ENCODE data around the gene RMC1. TPM values are rescaled to one million over a fixed set of nuclear protein-coding genes. Genes with fewer than 3 reads are reported as not detected.
A peak's percentile ranks its signal among the peaks of the same experiment; 100 is the strongest.

RMC1 gene
- total and polyA plus RNA-seq, 4 donors: 15.6 to 24.7 (median 20.8) TPM

- Histone ChIP-seq H3K4me3 (ENCODE audit: low read depth in 1 of 3, low read length in 3 of 3) (peak overlapping the region; percentile 74 to 98 (median 79)), H3K9ac (ENCODE audit: low read depth in 1 of 2, low read length in 2 of 2) (peak overlapping the region; percentile 68 to 81), H3K9me3 (ENCODE audit: control insufficient read depth in 4 of 4, low read length in 3 of 4) (no peaks in the 10 kb centered on the region), H3K36me3 (ENCODE audit: control insufficient read depth in 4 of 4, insufficient read depth in 3 of 4, low read depth in 1 of 4, low read length in 3 of 4) (peaks cover 0 to 9% (median 2%) of the 10 kb centered on the region in 4 donors), H3K4me1 (ENCODE audit: control insufficient read depth in 4 of 4, insufficient read depth in 4 of 4, low read length in 3 of 4) (peaks cover 0 to 23% (median 14%) of the 10 kb centered on the region in 4 donors), H3K27ac (ENCODE audit: low read depth in 1 of 2, low read length in 2 of 2) (peak overlapping the region; percentile 79 to 89), H3K27me3 (ENCODE audit: control insufficient read depth in 4 of 4, insufficient read depth in 4 of 4, low read length in 3 of 4) (no peaks in the 10 kb centered on the region)
- no peak for DNase-seq (ENCODE audit: low spot score)
- WGBS: 1% methylated on average over 21 of the region's 21 CpGs
- TF ChIP-seq RAD21 (IDR thresholded peaks at IDR 0.05) (no peak), YY1 (IDR thresholded peaks at IDR 0.05) (no peak), HNF4G (IDR thresholded peaks at IDR 0.05) (no peak), JUND (IDR thresholded peaks at IDR 0.05) (no peak), FOXA1 (IDR thresholded peaks at IDR 0.05) (no peak), NR2F2 (IDR thresholded peaks at IDR 0.05) (no peak), TAF1 (conservative IDR thresholded peaks at IDR 0.05) (no peak), GABPA (IDR thresholded peaks at IDR 0.05 in 1 of 2, conservative IDR thresholded peaks at IDR 0.05 in 1 of 2) (no peak), RXRA (IDR thresholded peaks at IDR 0.05) (no peak), HNF4A (conservative IDR thresholded peaks at IDR 0.05) (no peak), SP1 (IDR thresholded peaks at IDR 0.05) (no peak), EGR1 (IDR thresholded peaks at IDR 0.05; ENCODE audit: low read depth in 2 of 2) (no peak), FOXA2 (IDR thresholded peaks at IDR 0.05) (no peak)
- TF ChIP-seq, protein P1, sequence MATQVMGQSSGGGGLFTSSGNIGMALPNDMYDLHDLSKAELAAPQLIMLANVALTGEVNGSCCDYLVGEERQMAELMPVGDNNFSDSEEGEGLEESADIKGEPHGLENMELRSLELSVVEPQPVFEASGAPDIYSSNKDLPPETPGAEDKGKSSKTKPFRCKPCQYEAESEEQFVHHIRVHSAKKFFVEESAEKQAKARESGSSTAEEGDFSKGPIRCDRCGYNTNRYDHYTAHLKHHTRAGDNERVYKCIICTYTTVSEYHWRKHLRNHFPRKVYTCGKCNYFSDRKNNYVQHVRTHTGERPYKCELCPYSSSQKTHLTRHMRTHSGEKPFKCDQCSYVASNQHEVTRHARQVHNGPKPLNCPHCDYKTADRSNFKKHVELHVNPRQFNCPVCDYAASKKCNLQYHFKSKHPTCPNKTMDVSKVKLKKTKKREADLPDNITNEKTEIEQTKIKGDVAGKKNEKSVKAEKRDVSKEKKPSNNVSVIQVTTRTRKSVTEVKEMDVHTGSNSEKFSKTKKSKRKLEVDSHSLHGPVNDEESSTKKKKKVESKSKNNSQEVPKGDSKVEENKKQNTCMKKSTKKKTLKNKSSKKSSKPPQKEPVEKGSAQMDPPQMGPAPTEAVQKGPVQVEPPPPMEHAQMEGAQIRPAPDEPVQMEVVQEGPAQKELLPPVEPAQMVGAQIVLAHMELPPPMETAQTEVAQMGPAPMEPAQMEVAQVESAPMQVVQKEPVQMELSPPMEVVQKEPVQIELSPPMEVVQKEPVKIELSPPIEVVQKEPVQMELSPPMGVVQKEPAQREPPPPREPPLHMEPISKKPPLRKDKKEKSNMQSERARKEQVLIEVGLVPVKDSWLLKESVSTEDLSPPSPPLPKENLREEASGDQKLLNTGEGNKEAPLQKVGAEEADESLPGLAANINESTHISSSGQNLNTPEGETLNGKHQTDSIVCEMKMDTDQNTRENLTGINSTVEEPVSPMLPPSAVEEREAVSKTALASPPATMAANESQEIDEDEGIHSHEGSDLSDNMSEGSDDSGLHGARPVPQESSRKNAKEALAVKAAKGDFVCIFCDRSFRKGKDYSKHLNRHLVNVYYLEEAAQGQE (IDR thresholded peaks at IDR 0.05): no peak
- TF ChIP-seq, protein P2, sequence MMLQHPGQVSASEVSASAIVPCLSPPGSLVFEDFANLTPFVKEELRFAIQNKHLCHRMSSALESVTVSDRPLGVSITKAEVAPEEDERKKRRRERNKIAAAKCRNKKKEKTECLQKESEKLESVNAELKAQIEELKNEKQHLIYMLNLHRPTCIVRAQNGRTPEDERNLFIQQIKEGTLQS (IDR thresholded peaks at IDR 0.05): no peak
- TF ChIP-seq, protein P3, sequence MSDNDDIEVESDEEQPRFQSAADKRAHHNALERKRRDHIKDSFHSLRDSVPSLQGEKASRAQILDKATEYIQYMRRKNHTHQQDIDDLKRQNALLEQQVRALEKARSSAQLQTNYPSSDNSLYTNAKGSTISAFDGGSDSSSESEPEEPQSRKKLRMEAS (IDR thresholded peaks at IDR 0.05): no peak
- TF ChIP-seq, protein P4, sequence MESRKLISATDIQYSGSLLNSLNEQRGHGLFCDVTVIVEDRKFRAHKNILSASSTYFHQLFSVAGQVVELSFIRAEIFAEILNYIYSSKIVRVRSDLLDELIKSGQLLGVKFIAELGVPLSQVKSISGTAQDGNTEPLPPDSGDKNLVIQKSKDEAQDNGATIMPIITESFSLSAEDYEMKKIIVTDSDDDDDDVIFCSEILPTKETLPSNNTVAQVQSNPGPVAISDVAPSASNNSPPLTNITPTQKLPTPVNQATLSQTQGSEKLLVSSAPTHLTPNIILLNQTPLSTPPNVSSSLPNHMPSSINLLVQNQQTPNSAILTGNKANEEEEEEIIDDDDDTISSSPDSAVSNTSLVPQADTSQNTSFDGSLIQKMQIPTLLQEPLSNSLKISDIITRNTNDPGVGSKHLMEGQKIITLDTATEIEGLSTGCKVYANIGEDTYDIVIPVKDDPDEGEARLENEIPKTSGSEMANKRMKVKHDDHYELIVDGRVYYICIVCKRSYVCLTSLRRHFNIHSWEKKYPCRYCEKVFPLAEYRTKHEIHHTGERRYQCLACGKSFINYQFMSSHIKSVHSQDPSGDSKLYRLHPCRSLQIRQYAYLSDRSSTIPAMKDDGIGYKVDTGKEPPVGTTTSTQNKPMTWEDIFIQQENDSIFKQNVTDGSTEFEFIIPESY (IDR thresholded peaks at IDR 0.05): no peak
- TF ChIP-seq, protein P5, sequence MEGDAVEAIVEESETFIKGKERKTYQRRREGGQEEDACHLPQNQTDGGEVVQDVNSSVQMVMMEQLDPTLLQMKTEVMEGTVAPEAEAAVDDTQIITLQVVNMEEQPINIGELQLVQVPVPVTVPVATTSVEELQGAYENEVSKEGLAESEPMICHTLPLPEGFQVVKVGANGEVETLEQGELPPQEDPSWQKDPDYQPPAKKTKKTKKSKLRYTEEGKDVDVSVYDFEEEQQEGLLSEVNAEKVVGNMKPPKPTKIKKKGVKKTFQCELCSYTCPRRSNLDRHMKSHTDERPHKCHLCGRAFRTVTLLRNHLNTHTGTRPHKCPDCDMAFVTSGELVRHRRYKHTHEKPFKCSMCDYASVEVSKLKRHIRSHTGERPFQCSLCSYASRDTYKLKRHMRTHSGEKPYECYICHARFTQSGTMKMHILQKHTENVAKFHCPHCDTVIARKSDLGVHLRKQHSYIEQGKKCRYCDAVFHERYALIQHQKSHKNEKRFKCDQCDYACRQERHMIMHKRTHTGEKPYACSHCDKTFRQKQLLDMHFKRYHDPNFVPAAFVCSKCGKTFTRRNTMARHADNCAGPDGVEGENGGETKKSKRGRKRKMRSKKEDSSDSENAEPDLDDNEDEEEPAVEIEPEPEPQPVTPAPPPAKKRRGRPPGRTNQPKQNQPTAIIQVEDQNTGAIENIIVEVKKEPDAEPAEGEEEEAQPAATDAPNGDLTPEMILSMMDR (IDR thresholded peaks at IDR 0.05; ENCODE audit: low read depth, low read length, missing input control): no peak
Observed at GRCh38 chr18:23503963-23504344, 643 bp downstream of the RMC1 start.
